ENCODE measurements around the gene SYTL3.

- TF ChIP-seq CTCF (IDR thresholded peaks at IDR 0.05; ENCODE audit: low read depth, low read length, poor library complexity, severe bottlenecking) (no peak), EZH2phosphoT487 (IDR thresholded peaks at IDR 0.05; ENCODE audit: borderline replicate concordance, low read length) (no peak)
Observed at GRCh38 chr6:158772851-158773371, 123.1 kb downstream of the SYTL3 start.

Measured in DOHH2 (cell line).